Measurements from ENCODE around the gene HIPK2. TPM values are rescaled to one million over a fixed set of nuclear protein-coding genes. Genes with fewer than 3 reads are reported as not detected.

The HIPK2 gene
- total RNA-seq, 1 experiment from 2014 or later = 64.3 TPM

DNA sequence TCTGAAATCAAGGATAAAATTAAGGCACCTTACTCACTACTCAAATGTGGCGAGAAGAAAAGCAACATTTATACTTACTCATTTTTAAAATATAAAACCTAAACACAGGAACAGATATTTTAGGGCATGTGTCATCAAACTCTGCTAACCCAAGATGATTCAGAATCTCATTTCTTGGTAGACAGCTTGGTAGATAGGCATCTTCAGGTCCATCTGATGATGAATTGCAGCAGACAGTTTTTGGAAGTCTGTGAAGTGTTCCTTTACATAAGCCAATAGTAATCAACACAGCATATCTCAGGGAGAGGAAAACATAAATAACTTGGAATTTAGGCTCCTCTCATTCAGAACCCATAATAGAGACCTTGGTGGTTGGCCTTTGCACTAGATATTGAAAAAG, 3.4 kb downstream of the HIPK2 start:
- CTCF ChIA-PET = interaction anchor here (0.6 to 5.2 kb wide), 5 partner anchors 47 to 229 kb away, joined by 3 to 33 read pairs (median 5); no protein-coding TSS in a partner anchor

DNA sequence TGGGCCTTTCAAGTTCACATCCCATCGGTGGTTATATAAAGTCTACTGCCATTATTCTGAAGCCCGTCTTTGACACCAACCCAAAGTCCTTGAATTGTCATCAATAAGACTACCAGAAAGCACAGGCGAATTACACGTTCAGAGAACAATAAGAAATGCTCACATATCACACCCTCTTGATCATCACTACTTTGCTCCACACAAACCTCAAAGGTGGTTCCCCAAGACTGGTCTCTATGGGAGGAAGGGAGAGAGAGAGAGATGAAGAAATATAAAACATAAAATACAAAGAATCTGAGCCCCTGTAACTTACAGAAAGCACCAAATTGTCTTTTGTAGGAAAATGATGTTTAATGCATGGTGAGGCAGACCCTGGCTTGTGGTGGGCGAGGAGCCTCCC, 4.4 kb downstream of the HIPK2 start:
- Mint-ChIP-seq H3K4me3 (ENCODE audit: unreplicated experiment) (no peak overlapping the region), H3K9me3 (ENCODE audit: unreplicated experiment) (no peaks in the 10 kb centered on the region), H3K27ac (ENCODE audit: low read depth, unreplicated experiment) (peak overlapping the region; percentile 98), H3K36me3 (ENCODE audit: insufficient read depth, unreplicated experiment) (peaks cover 44% of the 10 kb centered on the region), H3K4me1 (ENCODE audit: insufficient read depth, unreplicated experiment) (peaks cover 49% of the 10 kb centered on the region), H3K27me3 (ENCODE audit: insufficient read depth, unreplicated experiment) (no peaks in the 10 kb centered on the region)
- intact Hi-C loops (cut with micrococcal nuclease) = loop anchor here (10.0 kb wide), 1 partner anchor 269 kb away; no protein-coding TSS in a partner anchor
- ChIA-PET POLR2A (interaction anchor here (1.4 to 6.7 kb wide), 4 partner anchors 40 to 99 kb away, joined by 4 to 72 read pairs (median 11); no protein-coding TSS in a partner anchor), CTCF (interaction anchor here (1.1 to 5.2 kb wide), 3 partner anchors 126 to 230 kb away, joined by 6 to 33 read pairs (median 24); no protein-coding TSS in a partner anchor)
- TF ChIP-seq, protein P1, sequence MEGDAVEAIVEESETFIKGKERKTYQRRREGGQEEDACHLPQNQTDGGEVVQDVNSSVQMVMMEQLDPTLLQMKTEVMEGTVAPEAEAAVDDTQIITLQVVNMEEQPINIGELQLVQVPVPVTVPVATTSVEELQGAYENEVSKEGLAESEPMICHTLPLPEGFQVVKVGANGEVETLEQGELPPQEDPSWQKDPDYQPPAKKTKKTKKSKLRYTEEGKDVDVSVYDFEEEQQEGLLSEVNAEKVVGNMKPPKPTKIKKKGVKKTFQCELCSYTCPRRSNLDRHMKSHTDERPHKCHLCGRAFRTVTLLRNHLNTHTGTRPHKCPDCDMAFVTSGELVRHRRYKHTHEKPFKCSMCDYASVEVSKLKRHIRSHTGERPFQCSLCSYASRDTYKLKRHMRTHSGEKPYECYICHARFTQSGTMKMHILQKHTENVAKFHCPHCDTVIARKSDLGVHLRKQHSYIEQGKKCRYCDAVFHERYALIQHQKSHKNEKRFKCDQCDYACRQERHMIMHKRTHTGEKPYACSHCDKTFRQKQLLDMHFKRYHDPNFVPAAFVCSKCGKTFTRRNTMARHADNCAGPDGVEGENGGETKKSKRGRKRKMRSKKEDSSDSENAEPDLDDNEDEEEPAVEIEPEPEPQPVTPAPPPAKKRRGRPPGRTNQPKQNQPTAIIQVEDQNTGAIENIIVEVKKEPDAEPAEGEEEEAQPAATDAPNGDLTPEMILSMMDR (IDR thresholded peaks at IDR 0.05; ENCODE audit: unreplicated experiment) = no peak
- DNase-seq (ENCODE audit: unreplicated experiment) = no peak
- no TSS peak for BruUV-seq (replicated peaks)

More for the DNA sequence above, 3.4 kb downstream of the HIPK2 start:
- POLR2A ChIA-PET = interaction anchor here (1.2 to 6.7 kb wide), 5 partner anchors 17 to 142 kb away, joined by 4 to 72 read pairs (median 6); no protein-coding TSS in a partner anchor
- Mint-ChIP-seq H3K9me3 (ENCODE audit: unreplicated experiment) (no peaks in the 10 kb centered on the region), H3K4me1 (ENCODE audit: insufficient read depth, unreplicated experiment) (peaks cover 54% of the 10 kb centered on the region), H3K27ac (ENCODE audit: low read depth, unreplicated experiment) (peak overlapping the region; percentile 98), H3K36me3 (ENCODE audit: insufficient read depth, unreplicated experiment) (peaks cover 41% of the 10 kb centered on the region), H3K27me3 (ENCODE audit: insufficient read depth, unreplicated experiment) (no peaks in the 10 kb centered on the region), H3K4me3 (ENCODE audit: unreplicated experiment) (peak overlapping the region; percentile 96)
- no TSS peak for BruUV-seq (replicated peaks)
- TF ChIP-seq, protein P1 (IDR thresholded peaks at IDR 0.05; ENCODE audit: unreplicated experiment) = no peak
- intact Hi-C loops (cut with micrococcal nuclease) = loop anchor here (2.0 to 10.0 kb wide), 3 partner anchors 52 to 270 kb away; no protein-coding TSS in a partner anchor
- DNase-seq (ENCODE audit: unreplicated experiment) = peak; percentile 62

- TF ChIP-seq, protein P1 (IDR thresholded peaks at IDR 0.05; ENCODE audit: unreplicated experiment) = no peak
- BruUV-seq (replicated peaks) = no TSS peak
- ChIA-PET CTCF (interaction anchor here (0.7 to 5.2 kb wide), 5 partner anchors 126 to 230 kb away, joined by 4 to 33 read pairs (median 6); no protein-coding TSS in a partner anchor), POLR2A (interaction anchor here (1.4 to 6.7 kb wide), 4 partner anchors 40 to 99 kb away, joined by 6 to 72 read pairs (median 15); no protein-coding TSS in a partner anchor)
- no peak for DNase-seq (ENCODE audit: unreplicated experiment)
- H3K4me3 Mint-ChIP-seq (ENCODE audit: unreplicated experiment) = no peak overlapping the region
- H3K9me3 Mint-ChIP-seq (ENCODE audit: unreplicated experiment) = no peaks in the 10 kb centered on the region
- intact Hi-C loops (cut with micrococcal nuclease) = loop anchor here (10.0 kb wide), 1 partner anchor 268 kb away; no protein-coding TSS in a partner anchor
- peak overlapping the region; percentile 98 for H3K27ac Mint-ChIP-seq (ENCODE audit: low read depth, unreplicated experiment)
- peaks cover 49% of the 10 kb centered on the region for H3K36me3 Mint-ChIP-seq (ENCODE audit: insufficient read depth, unreplicated experiment)
- H3K4me1 Mint-ChIP-seq (ENCODE audit: insufficient read depth, unreplicated experiment) = peaks cover 52% of the 10 kb centered on the region
- H3K27me3 Mint-ChIP-seq (ENCODE audit: insufficient read depth, unreplicated experiment) = no peaks in the 10 kb centered on the region
Measured at GRCh38 chr7:139772873-139773272, 4.9 kb downstream of the HIPK2 start.

- intact Hi-C loops (cut with micrococcal nuclease) = loop anchor here (10.0 kb wide), 1 partner anchor 267 kb away; no protein-coding TSS in a partner anchor
Measured at GRCh38 chr7:139772115-139772514, 5.7 kb downstream of the HIPK2 start.

More at GRCh38 chr7:139772115-139772514, 5.7 kb downstream of the HIPK2 start:
- Mint-ChIP-seq H3K27me3 (ENCODE audit: insufficient read depth, unreplicated experiment) (no peaks in the 10 kb centered on the region), H3K36me3 (ENCODE audit: insufficient read depth, unreplicated experiment) (peaks cover 56% of the 10 kb centered on the region), H3K4me1 (ENCODE audit: insufficient read depth, unreplicated experiment) (peaks cover 59% of the 10 kb centered on the region), H3K27ac (ENCODE audit: low read depth, unreplicated experiment) (peak overlapping the region; percentile 98), H3K4me3 (ENCODE audit: unreplicated experiment) (peak overlapping the region; percentile 63), H3K9me3 (ENCODE audit: unreplicated experiment) (no peaks in the 10 kb centered on the region)
- DNase-seq (ENCODE audit: unreplicated experiment) = peak; percentile 54
- ChIA-PET POLR2A (interaction anchor here (0.9 to 6.7 kb wide), 16 partner anchors 9 to 413 kb away, joined by 3 to 72 read pairs (median 5); partner anchors contain the start of genes KDM7A and LUC7L2), CTCF (interaction anchor here (0.7 to 5.2 kb wide), 10 partner anchors 45 to 231 kb away, joined by 3 to 33 read pairs (median 4); no protein-coding TSS in a partner anchor)
- TF ChIP-seq, protein P1 (IDR thresholded peaks at IDR 0.05; ENCODE audit: unreplicated experiment) = no peak
- BruUV-seq (replicated peaks) = no TSS peak
